DMS79 (cell line): ENCODE measurements around the gene ZFC3H1.
"Not testable (repeated sequence)": the region's sequence is repeated elsewhere in the genome, so short reads cannot be mapped to it uniquely, and the experiment has no call there.

ENCODE experiments used
- DNase-seq: peaks from one replicate; lab custom pipeline; 2025; lab: John Stamatoyannopoulos, UW

ZFC3H1 gene

GRCh38 chr12:71663561-71664410 is at the start of gene ZFC3H1, which contains the start of gene THAP2:
Gene ZFC3H1, minus strand, starts transcription at chr12:71663848. Its CDS starts 238 bp downstream, at chr12:71663610.
Gene THAP2, plus strand, starts transcription at chr12:71664301. Its CDS starts 209 bp downstream, at chr12:71664510.
- peak; percentile 85 for DNase-seq

GRCh38 chr12:71710276-71711125 is 46.9 kb upstream of the ZFC3H1 start:
- DNase-seq, result no peak

- no peak for DNase-seq
These were observed 45.0 kb upstream of the ZFC3H1 start for GRCh38 chr12:71708658-71709057.

GRCh38 chr12:71704920-71705319 is 41.3 kb upstream of the ZFC3H1 start:
- peak; percentile 62 for DNase-seq

- no peak for DNase-seq
These were observed 39.6 kb upstream of the ZFC3H1 start for GRCh38 chr12:71703206-71703605.

- no peak for DNase-seq
These were observed 38.9 kb upstream of the ZFC3H1 start for GRCh38 chr12:71702590-71702989.

- DNase-seq, result not testable (repeated sequence)
These were observed 38.5 kb upstream of the ZFC3H1 start for GRCh38 chr12:71702181-71702580.

- no peak for DNase-seq
These were observed 32.1 kb upstream of the ZFC3H1 start for GRCh38 chr12:71695782-71696181.

GRCh38 chr12:71694099-71694820 is 30.6 kb upstream of the ZFC3H1 start:
- no peak for DNase-seq

GRCh38 chr12:71693651-71694050 is 30.0 kb upstream of the ZFC3H1 start:
- not testable (repeated sequence) for DNase-seq

- no peak for DNase-seq
These were observed 29.5 kb upstream of the ZFC3H1 start for GRCh38 chr12:71693126-71693525.

GRCh38 chr12:71691504-71692129 is 28.0 kb upstream of the ZFC3H1 start:
- DNase-seq, result peak; percentile 20

GRCh38 chr12:71688961-71689570 is 25.4 kb upstream of the ZFC3H1 start:
- no peak for DNase-seq

GRCh38 chr12:71687172-71687571 is 23.5 kb upstream of the ZFC3H1 start:
- not testable (repeated sequence) for DNase-seq

- DNase-seq, result no peak
These were observed 23.0 kb upstream of the ZFC3H1 start for GRCh38 chr12:71686658-71687025.

- DNase-seq, result no peak
These were observed 22.4 kb upstream of the ZFC3H1 start, which contains the start of gene TMEM19 for GRCh38 chr12:71685914-71686657. Gene TMEM19, plus strand, starts transcription at chr12:71686082. Its CDS starts 599 bp downstream, at chr12:71686681.

GRCh38 chr12:71685312-71685906 is 21.8 kb upstream of the ZFC3H1 start:
- DNase-seq, result no peak

- no peak for DNase-seq
These were observed 20.4 kb upstream of the ZFC3H1 start for GRCh38 chr12:71684081-71684480.

- DNase-seq, result no peak
These were observed 20.0 kb upstream of the ZFC3H1 start for GRCh38 chr12:71683633-71684032.

- no peak for DNase-seq
These were observed 18.8 kb upstream of the ZFC3H1 start for GRCh38 chr12:71682466-71682865.
